Skin epidermis (tissue), 12 donors: ENCODE data around the gene GLS.
A peak's percentile ranks its signal among the peaks of the same experiment; 100 is the strongest.
"Not testable (repeated sequence)": the region's sequence is repeated elsewhere in the genome, so short reads cannot be mapped to it uniquely, and the experiment has no call there.

Experiments used
- H3K27ac ChIP-seq, 21 experiments: fragments of 200-600 bp; sonication (generic) in 11 of 21; one replicate each; pipeline ENCODE4 v1.5.0; 2020; ENCODE audit warnings: mild to moderate bottlenecking in 3 of 21, inconsistent platforms in 2 of 21, moderate library complexity in 2 of 21
- H3K4me3 ChIP-seq, 7 experiments: fragments of 200-600 bp; sonication (generic) in 2 of 7; one replicate each; pipeline ENCODE4 v1.5.0; 2020; ENCODE audit warnings: inconsistent platforms in 2 of 7, mild to moderate bottlenecking in 2 of 7, moderate library complexity in 1 of 7

Gene GLS

DNA sequence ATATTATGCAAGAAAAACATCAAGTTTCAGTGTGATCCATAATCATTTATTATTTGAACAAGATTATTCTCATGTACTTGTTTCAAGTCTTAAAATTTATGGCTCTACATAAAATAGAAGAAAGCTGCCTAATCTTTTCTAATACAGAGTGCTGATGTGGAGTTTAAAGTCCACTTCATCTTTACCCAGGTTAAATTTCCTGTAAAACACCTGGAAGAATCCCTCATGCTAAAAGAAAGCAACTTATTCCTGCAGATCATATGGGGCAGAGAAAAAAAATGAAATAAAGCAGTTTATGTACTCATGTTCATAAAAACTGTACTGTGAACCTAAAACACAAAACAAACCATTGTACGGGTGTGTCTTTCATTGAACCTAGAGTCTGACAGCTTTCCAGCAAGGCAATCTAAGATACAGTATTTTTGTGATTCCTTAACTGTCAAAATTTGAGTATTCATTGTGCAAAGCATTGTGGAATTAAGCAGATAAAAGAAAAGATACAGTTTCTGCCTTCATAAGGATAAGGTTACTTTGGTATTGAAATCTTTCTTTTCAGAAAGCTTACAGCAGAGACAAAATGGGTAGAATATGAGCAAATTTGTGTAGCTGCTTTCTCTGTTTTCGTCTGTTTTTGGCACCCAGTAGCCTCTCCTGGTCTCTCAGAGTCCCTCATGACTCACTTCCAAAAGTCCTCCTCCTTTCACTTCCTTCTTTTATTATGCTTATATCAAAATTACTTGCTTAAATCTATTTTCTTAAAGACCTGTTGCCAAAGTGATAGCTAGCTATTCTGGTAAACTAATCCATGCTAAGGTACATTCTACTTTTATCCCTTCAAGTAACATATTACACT, 26.9 kb upstream of the GLS start:
- H3K4me3 ChIP-seq = no peak overlapping the region
- H3K27ac ChIP-seq = no peak overlapping the region

GRCh38 chr2:190854726-190855125, 25.9 kb upstream of the GLS start:
- Histone ChIP-seq H3K4me3 (no peak overlapping the region), H3K27ac (no peak overlapping the region)

DNA sequence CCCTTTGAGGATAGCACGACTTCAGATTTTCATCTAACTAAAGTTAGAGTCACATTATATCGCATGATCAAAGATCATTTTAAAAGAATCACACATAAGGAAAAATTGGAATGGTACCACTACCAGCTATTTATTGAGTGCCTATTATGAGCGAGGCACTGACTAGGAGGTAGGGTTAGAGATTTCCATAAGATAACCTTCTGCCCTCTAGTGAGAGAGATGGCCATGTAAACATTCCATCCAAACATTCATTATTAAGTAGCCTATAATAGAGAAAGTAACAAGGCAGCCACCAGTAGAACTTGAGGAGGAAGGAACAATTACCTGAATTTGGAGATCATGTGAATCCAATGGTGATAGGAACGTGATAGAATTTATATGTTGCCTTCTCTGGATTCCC, 25.4 kb upstream of the GLS start:
- no peak overlapping the region for H3K27ac ChIP-seq
- H3K4me3 ChIP-seq = no peak overlapping the region

DNA sequence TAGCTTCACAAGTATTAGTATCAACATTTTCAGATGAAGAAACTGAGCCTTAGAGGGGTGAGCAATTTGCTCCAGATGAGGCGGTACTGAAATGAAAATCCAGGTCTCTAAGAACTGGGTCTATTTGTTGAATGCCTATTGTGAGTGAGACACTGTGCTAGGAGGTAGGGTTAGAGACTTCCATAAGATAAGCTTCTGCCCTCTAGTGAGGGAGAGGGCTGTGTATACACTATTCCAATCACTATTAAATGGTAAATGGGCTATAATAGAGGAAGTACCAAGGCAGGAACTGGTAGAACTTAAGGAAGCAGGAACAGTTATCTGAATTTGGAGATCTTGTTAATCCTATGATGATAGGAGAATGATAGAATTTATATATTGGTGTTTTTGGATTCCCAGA, 23.6 kb upstream of the GLS start:
- Histone ChIP-seq H3K27ac (no peak overlapping the region), H3K4me3 (no peak overlapping the region)

DNA sequence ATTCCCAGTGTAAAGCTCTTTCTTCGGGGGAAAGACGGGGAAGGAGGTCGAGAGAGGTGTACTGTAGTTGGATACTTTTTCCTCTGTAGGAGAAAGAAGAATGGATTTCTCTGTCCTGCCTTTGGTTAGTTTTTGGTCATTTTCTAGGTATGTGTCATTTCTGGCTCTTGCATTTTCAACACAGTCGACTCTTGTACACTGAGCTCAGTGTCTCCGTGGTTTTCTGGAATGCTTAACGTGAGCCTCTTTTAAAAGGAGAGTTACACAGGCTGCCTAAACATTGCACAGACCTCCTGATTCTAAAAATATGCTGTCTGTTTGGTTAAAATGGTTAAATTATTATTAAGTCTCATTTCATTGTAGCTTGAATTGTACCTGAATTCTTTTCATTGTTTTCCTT, 21.8 kb upstream of the GLS start:
- H3K27ac ChIP-seq = peak overlapping the region in 1 of 21 experiments; percentile 37
- no peak overlapping the region for H3K4me3 ChIP-seq

DNA sequence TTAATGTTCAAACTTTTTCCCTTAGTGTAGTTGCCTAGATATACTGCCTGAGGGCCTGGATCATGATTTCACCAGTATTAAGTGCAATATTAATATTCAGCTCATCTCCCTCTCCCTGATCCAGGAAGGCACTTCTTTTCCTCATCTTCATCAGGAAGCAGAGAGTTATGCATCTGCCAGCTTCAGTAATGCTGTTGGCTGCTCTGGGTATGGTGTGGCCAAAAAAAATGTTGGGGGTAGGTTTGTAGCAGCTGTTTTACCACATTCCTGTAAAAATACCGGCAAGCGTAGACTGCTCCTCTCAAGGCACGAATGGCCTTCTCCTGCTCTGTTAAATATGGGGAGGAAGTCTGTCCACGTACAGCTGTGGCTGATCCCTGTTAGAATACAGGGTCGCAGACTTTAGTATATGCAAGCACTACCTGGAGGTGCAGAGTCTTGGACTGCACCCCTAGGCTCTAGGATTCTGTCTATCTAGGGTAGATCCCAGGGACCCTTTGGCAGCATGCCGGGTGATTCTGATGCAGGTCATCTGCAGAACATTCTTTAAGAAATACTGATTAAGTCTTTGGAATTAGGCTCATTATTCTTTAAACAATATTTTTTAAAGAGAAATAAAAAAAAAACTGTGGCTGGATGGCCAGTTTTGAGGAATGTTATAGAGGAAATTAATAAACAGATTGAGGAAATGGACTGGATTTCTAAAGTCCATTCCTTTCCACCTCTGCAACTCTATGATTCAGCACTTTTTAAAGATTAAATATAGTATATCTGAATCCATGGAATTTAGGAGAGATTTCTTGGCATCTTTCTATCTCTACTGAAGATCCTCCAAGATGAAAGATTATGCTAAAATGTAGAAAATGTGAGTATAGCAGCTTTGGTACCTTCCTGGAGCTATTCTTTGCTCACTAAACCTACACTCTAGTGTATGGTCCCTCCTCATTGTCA, 21.0 kb upstream of the GLS start:
- Histone ChIP-seq H3K4me3 (no peak overlapping the region), H3K27ac (peak overlapping the region in 1 of 21 experiments; percentile 37)

- Histone ChIP-seq H3K4me3 (no peak overlapping the region), H3K27ac (peak overlapping the region in 1 of 21 experiments; percentile 1)
Measured at GRCh38 chr2:190860985-190861680, 19.5 kb upstream of the GLS start.

GRCh38 chr2:190862128-190862527, 18.5 kb upstream of the GLS start:
- H3K27ac ChIP-seq = peak overlapping the region in 1 of 21 experiments; percentile 1
- H3K4me3 ChIP-seq = not testable (repeated sequence)

GRCh38 chr2:190862571-190862991, 18.0 kb upstream of the GLS start:
- no peak overlapping the region for H3K4me3 ChIP-seq
- H3K27ac ChIP-seq = no peak overlapping the region

DNA sequence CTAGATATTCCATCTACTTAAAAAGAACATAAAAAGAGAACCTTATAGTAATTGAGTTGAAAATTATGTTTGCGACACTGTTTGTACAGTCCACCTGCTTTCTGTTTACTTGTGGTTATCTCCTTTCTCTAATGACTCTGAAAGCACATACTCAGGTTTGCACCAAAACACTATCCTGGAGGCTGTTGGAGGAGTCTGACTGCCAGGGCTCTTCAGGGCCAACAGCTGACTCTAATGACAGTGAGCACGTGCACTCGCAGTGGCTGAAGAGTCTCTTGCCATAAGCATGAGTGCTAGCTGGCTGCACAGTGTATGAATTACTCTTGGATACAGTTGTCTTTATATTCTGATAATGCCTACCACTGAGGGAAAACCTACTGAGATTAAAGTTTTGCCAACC, 16.7 kb upstream of the GLS start:
- Histone ChIP-seq H3K4me3 (no peak overlapping the region), H3K27ac (peak overlapping the region in 2 of 21 experiments; percentile 7 to 25)

DNA sequence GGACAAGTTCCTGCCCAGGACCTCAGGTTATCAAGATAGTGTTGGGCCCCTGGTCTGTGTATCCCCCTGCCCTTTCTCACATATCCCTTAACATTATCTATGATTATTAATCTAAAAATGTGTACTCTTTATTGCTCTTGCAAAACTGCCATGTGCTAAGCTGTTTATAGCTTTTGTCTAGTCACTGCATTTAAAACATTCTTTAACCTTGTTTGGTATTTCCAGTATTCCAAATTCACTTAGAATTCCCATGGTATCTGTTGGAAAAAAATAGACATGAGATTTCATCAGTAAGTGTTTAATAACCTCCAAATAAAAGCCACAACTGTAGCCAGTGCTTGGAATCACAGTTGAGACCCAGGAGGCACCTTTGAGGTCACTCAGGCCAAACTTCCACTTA, 16.2 kb upstream of the GLS start:
- Histone ChIP-seq H3K4me3 (no peak overlapping the region), H3K27ac (peak overlapping the region in 3 of 21 experiments; percentile 7 to 51 (median 25))

DNA sequence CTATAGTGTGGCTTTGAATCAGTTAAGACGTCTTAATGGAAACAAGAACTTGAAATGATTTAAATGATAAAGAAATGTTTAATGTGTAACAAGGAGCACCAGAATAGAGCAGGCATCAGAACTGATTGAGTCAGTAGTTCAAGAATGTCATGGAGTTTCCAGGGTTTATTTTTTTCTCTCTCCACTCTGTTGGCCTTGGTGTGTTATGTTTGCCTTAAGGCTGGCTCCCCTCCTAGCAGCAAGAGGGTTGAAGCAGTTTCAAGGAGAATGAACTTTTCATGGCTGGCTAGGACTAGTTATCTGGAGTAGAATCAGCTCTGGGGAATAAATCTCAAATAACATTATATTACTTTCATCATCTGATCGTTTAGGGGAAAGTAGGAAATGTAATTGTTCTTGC, 13.4 kb upstream of the GLS start:
- Histone ChIP-seq H3K4me3 (no peak overlapping the region), H3K27ac (no peak overlapping the region)

GRCh38 chr2:190867832-190868231, 12.8 kb upstream of the GLS start:
- no peak overlapping the region for H3K27ac ChIP-seq
- no peak overlapping the region for H3K4me3 ChIP-seq

DNA sequence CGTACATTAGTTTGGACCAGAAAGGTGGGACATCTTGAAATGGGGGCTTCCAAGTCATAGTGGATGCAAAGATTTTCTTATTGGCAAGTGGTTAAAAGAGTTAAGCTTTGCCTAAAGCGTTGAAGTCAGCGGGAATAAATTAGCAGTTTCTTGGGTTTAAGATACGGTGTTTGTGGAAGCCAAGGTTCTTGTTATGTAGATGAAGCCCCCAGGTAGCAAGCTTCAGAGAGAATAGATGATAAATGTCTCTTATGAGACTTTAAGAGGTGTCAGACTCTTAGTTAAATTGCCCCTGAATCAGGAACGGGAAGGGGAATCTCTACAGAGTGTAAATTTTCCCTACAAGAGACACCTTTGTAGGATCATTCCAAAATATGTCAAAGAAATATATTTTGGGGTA, 10.9 kb upstream of the GLS start:
- Histone ChIP-seq H3K27ac (no peak overlapping the region), H3K4me3 (no peak overlapping the region)

DNA sequence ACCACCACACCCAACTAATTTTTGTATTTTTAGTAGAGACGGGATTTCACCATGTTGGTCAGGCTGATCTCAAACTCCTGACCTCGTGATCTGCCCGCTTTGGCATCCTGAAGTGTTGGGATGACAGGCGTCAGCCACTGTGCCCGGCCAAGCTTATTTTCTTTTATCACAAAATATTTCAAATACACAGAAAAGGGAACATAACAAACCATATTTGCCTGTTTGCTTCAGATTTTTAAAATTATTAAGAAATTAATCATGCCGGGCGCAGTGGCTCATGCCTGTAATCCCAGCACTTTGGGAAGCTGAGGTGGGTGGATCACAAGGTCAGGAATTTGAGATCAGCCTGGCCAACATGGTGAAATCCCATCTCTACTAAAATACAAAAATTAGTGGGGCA, 7.2 kb upstream of the GLS start:
- H3K4me3 ChIP-seq, H3K27ac ChIP-seq: not testable (repeated sequence)

DNA sequence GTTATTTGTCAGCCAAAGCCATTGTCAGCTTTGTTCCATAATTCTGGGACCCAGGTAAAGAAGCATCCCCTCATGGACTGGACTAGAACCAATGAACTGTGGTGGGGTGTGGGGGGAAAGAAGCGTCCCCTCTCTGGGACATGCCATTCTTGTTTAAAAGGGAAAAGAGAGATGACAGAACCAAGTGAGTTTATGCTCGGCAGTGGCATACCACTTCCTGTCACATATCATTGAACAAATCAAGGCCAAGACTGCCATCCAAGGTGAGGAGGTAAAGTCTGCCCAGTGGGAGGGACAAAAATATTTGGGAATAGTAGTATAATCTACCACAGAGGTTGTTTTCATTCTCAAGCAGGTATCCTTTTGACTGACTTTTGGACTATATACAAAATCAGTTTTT, 4.7 kb upstream of the GLS start:
- Histone ChIP-seq H3K4me3 (no peak overlapping the region), H3K27ac (no peak overlapping the region)

- Histone ChIP-seq H3K4me3 (no peak overlapping the region), H3K27ac (no peak overlapping the region)
Measured at GRCh38 chr2:190876631-190877030, 4.0 kb upstream of the GLS start.

DNA sequence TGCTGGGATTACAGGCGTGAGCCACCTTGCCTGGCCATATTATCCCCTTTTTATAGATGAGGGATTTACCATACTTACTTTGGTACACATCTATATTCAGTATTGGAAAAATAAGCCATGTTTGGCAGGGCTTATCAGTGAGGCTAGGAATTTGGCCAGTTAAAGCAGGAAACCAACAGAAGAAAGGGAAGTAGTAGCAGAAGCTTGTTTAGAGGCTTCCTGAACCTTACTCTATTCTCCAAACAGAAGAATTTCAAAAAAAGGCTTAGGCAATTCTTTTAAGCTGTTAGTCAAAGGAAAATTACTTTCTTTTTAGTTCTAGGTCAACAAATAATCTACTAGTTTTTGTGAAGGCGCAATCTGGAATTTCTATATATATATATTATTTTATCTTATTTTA, 3.2 kb upstream of the GLS start:
- peak overlapping the region in 1 of 21 experiments; percentile 17 for H3K27ac ChIP-seq
- no peak overlapping the region for H3K4me3 ChIP-seq

DNA sequence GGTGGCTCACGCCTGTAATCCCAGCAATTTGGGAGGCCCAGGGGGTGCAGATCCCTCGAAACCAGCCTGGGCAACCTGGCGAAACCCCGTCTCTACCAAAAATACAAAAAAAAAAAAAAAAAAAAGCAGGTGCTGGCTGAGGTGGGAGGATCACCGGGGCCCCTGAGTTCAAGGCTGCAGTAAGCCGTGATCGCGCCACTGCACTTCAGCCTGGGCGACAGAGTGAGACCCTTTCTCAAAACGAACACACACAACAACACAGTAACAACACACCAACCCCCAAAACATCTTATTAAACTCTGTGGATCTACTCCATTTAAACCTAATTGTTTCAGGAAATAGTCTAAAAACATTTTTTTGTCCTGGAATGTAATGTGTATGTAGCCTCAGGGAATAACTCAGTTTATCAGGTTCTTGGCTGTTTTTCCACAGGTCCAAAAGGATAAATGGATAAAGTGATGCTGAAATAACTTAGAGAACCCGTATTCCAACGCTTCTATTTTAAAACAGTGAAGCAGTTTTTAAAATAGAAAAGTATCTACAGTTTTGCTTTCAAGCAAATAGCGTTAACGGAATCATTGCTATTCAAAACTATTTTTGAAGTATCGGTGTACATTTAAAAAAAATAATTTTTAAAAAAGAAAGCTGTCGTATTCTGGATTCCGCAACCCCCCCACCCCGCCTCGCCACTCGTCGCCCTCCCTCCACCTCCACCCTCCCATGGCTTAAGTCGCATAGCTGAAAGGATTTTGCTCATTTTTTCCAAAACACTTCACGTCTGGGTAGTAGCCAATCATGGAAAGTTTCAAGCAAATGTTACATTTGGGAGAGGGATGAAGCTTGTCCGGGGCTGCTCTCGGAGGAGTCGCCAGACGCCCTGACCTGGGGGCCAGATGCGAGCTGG, 895 bp upstream of the GLS start:
- H3K27ac ChIP-seq = peak overlapping the region; percentile 13 to 98 (median 95)
- peak overlapping the region; percentile 80 to 97 (median 92) for H3K4me3 ChIP-seq
